PC-3 (cell line): ENCODE measurements around the gene AHCYL2.
"Not testable (repeated sequence)": the region's sequence is repeated elsewhere in the genome, so short reads cannot be mapped to it uniquely, and the experiment has no call there.

Source experiments
- EZH2phosphoT487 ChIP-seq: fragments of 300-600 bp; sonication (generic); IDR thresholded peaks from 2 replicates; pipeline ENCODE4 v1.6.1; 2018; ENCODE audit warnings: mild to moderate bottlenecking, antibody characterized with exemption, low read length, borderline replicate concordance
- TF ChIP-seq, protein P1 (sequence below): fragments of 300-600 bp; sonication (generic); conservative IDR thresholded peaks from 2 replicates; pipeline ENCODE4 v1.5.1; 2017; ENCODE audit warnings: antibody characterized with exemption, low read depth, mild to moderate bottlenecking, low read length

GRCh38 chr7:129369447-129369846, 144.6 kb downstream of the AHCYL2 start:
- TF ChIP-seq, protein P1, sequence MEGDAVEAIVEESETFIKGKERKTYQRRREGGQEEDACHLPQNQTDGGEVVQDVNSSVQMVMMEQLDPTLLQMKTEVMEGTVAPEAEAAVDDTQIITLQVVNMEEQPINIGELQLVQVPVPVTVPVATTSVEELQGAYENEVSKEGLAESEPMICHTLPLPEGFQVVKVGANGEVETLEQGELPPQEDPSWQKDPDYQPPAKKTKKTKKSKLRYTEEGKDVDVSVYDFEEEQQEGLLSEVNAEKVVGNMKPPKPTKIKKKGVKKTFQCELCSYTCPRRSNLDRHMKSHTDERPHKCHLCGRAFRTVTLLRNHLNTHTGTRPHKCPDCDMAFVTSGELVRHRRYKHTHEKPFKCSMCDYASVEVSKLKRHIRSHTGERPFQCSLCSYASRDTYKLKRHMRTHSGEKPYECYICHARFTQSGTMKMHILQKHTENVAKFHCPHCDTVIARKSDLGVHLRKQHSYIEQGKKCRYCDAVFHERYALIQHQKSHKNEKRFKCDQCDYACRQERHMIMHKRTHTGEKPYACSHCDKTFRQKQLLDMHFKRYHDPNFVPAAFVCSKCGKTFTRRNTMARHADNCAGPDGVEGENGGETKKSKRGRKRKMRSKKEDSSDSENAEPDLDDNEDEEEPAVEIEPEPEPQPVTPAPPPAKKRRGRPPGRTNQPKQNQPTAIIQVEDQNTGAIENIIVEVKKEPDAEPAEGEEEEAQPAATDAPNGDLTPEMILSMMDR: not testable (repeated sequence)
- TF ChIP-seq EZH2phosphoT487: not testable (repeated sequence)
